AG09309 (cell line): ENCODE data around the gene DDX56.

Experiments
- DNase-seq: peaks from one replicate; pipeline ENCODE4 v3.0.0-alpha.2; 2010; ENCODE audit warnings: low read depth
- H3K4me3 ChIP-seq: 2 replicates; pipeline ENCODE4 v1.5.1; 2011; ENCODE audit warnings: mild to moderate bottlenecking, low read depth, low read length, moderate library complexity; ENCODE audit not compliant: control insufficient read depth
- CTCF ChIP-seq: IDR thresholded peaks from 2 replicates; pipeline ENCODE4 v1.5.1; 2011; ENCODE audit warnings: mild to moderate bottlenecking, low read depth, low read length, inconsistent platforms; ENCODE audit not compliant: insufficient read depth, control insufficient read depth; ENCODE audit errors: missing control alignments

Gene DDX56

GRCh38 chr7:44581879-44582603 lies 8.3 kb upstream of the DDX56 start, which contains the start of gene TMED4:
TSS of gene TMED4 (minus strand) at chr7:44582231. CDS start at chr7:44582206, 25 bp downstream.
- no peak for TF ChIP-seq CTCF
- peak; percentile 93 for DNase-seq
- H3K4me3 ChIP-seq, result peak within 1 kb of the TSS; percentile 88

- TF ChIP-seq CTCF, result no peak
- DNase-seq, result no peak
- H3K4me3 ChIP-seq, result peak overlapping the region; percentile 88
Observed at GRCh38 chr7:44580945-44581878, 7.5 kb upstream of the DDX56 start.

- DNase-seq, result no peak
- TF ChIP-seq CTCF, result no peak
- no peak overlapping the region for H3K4me3 ChIP-seq
Observed at GRCh38 chr7:44576228-44576627, 2.5 kb upstream of the DDX56 start.

GRCh38 chr7:44575054-44575453 lies 1.3 kb upstream of the DDX56 start:
- no peak for TF ChIP-seq CTCF
- no peak overlapping the region for H3K4me3 ChIP-seq
- no peak for DNase-seq

GRCh38 chr7:44574287-44574872 lies 672 bp upstream of the DDX56 start:
- peak overlapping the region; percentile 88 for H3K4me3 ChIP-seq
- DNase-seq, result no peak
- no peak for TF ChIP-seq CTCF

GRCh38 chr7:44572771-44573170 lies 937 bp downstream of the DDX56 start:
- TF ChIP-seq CTCF, result no peak
- H3K4me3 ChIP-seq, result peak overlapping the region; percentile 88
- no peak for DNase-seq
